ENCODE data around the gene CLEC4G.
"Not testable (repeated sequence)": the region's sequence is repeated elsewhere in the genome, so short reads cannot be mapped to it uniquely, and the experiment has no call there.

The CLEC4G gene, protein sequence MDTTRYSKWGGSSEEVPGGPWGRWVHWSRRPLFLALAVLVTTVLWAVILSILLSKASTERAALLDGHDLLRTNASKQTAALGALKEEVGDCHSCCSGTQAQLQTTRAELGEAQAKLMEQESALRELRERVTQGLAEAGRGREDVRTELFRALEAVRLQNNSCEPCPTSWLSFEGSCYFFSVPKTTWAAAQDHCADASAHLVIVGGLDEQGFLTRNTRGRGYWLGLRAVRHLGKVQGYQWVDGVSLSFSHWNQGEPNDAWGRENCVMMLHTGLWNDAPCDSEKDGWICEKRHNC

DNA sequence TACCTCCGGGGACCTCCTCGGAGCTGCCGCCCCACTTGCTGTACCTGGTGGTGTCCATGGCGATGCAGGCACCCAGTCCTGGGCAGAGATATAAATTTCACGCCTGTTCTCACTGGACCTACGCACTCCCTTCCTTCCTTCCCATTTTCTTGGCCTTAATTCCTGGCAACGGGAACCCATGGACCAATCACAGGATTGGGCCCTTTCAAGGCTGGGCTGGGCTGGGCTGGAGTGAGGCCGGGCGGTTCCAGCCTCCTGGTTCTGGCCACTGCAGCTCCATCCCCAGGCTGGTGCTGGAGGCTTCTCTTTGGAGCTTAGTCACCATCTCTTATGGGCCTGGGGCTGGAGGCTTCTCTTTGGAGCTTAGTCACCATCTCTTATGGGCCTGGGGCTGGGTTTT lies at the start of gene CLEC4G:
Gene CLEC4G (minus strand): TSS at position 66 of the 400 bp plus-strand sequence. CDS start 8 bp downstream, at position 58.
- no peak for DNase-seq

DNA sequence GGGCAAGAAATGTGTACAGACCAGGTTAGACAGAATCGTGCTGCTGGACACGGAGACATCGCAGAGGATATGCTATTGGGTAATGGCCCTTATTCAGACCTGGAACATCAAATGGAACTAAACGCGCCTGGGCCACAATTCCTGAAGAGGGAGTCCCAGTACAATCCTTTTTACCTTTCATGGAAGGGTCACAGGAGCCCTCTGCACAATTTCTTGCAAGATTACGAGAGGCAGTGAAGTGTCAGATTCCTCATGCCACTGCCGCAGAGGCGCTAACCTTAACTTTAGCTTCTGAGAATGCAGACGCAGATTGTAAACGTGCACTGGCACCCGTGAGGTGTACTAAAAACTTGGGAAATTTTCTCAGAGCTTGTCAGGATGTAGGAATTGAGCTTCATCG lies 49.2 kb upstream of the CLEC4G start:
- DNase-seq, result peak in 1 of 2 experiments; percentile 25

DNA sequence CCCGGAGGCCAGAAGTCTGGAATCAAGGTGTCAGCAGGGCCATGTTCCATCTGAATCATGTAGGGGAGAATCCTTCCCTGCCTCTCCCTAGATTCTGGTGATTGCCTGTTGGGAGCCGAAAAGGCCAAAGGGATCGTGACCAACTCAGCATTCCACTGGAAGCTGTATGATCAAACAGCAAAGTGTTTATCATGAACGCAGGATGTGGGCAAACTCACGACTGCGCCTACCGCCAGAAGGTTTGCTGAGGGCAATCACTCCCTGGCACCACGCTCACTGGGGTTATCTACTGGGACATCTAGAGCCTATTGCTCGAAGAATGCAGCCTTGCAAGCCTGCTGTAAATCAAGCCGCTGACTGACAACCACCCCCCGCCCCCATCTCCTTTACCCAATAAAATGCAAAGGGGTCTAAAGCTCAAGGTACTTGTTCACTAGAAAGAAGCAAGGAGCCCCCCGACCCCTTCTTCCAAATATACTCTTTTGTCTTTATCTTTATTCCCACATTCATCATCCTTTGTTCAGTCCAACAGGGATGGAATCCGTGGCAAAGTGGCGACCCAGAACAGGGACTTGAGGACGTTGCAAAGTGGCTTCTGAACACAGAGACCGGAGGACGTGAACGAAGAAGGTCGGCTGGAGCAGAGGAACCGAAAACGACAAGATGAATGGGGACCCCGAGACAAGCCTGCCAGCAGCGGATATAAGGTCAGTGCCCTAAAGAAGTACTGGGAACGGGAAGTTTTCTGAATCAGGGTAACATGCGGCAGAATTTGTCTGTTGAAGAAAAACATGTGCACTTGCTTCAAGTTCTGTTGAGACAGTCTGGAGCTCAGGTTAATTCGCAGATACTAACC lies 47.9 kb upstream of the CLEC4G start:
- no peak for DNase-seq

DNA sequence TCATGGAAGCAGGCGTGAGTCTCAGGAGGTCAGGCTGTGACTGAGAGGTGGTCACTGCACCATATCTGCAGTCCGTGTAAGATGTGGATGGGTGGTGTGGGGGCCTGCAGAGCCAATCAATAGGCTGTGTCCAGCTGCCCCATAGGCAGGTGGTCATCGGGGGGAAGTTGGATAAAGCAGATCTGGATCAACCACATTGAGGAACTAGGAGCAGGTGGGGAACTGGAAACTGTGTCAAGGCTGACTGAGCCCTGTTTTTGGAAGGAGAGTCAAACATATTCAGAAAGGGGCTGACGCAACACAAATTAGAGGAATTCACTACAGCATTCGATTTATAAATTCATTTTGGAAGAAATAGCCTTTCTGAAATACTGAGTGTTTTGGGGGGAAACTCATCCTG lies 46.2 kb upstream of the CLEC4G start:
- DNase-seq, result no peak

DNA sequence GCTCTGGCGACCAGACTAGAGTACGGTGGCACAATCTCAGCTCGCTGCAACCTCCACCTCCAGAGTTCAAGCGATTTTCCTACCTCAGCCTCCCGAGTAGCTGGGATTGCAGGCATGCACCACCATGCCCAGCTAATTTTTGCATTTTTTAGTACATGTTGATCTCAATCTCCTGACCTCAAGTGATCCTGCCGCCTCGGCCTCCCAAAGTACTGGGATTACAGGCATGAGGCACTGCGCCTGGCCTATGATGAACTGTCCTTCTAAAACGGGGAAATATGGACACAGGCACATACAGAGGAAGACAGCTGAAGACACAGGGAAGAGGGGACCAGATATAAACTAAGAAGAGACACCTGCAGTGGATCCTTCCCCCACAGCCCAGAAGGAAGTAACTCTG lies 43.9 kb upstream of the CLEC4G start:
- DNase-seq, result no peak

DNA sequence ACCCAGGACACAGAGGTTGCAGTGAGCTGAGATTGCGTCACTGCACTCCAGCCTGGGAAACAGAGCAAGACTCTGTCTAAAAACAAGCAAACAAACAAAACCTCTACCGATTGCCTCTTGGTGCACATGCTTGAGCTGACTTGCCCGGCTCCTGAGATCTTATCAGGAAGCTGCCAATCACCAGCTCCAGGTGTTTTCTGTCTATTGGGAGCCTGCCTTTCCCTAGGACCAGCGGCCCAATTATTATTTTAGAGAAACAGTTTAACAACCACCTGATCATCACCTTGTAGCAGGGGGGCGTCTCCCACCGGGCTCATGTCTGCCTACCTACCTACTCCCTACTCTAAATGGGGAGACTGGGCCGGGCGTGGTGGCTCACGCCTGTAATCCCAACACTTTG lies 41.9 kb upstream of the CLEC4G start:
- no peak for DNase-seq

DNA sequence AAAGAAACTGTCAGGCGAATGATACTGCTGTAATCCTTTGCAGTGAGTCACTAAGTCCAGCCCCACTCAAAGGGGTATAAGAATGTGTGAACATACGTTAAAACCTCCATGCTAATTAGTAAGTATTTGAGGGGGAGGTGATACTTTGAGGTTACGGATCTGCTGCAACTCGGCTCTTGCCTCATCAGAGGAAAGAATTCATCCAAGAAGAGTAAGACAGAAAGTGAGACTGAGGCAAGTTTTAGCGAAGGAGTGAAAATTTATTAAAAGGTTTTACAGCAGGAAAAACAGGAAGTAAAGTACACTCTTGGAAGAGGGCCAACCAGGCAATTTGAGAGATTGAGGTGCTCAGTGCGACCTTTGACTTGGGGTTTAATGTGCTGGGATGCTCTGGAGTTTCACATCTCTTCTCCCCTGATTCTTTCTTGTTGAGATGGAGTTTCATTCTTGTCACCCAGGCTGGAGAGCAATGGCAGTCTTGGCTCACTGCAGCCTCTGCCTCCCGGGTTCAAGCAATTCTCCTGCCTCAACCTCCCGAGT lies 40.9 kb upstream of the CLEC4G start:
- DNase-seq, result peak; percentile 56 to 86

DNA sequence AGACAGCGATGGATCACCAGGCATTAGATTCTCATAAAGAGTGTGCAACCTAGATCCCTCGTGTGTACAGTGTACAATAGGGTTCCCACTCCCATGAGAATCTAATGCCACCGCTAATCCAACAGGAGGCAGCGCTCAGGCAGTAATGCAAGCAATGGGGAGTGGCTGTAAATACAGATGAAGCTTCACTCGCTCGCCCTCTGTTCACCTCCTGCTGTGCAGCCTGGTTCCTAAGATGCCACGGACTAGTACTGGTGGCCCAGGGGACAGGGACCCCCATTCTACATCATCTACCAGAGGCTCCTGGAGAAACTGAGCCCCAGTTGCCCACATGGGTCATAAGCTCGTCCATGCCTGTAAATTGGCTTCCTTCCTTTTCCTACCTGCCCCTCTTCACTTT lies 39.2 kb upstream of the CLEC4G start:
- DNase-seq, result no peak

DNA sequence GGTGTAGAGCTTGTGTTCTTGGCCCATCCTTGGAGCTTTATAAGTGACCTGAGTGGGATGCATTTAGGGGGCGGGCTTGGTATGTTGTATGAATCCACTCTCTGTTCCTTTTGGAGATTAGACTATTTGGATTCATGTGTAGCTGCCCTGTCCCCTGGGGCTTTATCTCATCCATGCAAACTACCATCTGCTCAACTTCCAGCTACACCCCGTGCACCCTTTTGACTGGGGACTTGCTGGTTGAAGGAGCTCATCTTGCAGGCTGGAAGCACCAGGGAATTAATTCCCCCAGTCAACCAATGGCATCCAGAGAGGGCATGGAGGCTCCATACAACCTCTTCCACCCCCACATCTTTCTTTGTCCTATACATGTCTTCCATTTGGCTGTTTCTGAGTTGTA lies 37.3 kb upstream of the CLEC4G start:
- DNase-seq, result peak; percentile 67 to 89

DNA sequence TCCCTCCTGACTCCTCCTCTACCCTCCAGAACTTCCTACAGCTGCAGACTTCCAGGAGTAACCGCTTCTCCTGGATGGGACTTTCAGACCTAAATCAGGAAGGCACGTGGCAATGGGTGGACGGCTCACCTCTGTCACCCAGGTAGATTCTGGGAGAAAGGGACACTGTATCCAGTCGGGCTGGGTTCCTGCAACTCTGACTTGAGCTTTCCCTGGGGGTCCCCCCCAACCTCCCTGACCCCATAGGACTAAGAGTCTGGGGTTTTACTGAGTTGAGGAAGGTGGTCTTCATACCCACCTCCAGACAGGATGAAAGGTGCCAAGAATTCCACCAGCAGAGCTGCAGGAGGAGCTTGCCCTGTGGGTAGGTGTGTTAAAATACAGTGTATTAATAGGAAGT lies 35.6 kb upstream of the CLEC4G start:
- no peak for DNase-seq

DNA sequence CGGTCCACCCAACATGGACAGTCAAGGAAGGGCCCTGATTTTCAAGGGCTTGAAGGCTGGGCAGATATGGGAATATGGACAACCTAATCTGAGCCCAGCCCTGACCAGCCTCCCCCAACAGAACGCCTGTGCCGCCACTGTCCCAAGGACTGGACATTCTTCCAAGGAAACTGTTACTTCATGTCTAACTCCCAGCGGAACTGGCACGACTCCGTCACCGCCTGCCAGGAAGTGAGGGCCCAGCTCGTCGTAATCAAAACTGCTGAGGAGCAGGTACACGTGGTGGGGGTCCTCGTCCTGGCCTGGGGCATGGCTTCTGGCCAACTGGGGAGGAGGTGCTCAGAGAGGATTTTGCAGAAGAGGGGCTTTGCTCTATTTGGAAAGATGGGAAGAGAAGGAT lies 34.6 kb upstream of the CLEC4G start:
- no peak for DNase-seq

DNA sequence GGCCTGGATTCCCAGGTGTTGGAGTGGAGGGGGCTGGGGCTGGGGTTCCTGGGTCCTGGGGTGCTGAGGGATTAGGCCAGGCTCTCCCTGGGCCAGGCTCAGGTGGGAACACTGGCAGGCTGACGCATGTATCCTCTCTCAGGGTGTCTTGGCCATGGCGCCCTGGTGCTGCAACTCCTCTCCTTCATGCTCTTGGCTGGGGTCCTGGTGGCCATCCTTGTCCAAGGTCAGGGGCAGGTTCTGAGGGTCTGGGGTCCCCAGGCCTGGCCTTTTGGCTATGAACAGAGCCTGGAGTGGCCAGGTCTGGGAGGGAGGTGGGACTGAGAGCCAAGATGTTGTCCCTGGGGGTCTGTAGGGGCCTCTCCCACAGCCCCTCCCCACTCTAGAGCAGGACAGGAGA lies 33.1 kb upstream of the CLEC4G start:
- DNase-seq, result not testable (repeated sequence)

DNA sequence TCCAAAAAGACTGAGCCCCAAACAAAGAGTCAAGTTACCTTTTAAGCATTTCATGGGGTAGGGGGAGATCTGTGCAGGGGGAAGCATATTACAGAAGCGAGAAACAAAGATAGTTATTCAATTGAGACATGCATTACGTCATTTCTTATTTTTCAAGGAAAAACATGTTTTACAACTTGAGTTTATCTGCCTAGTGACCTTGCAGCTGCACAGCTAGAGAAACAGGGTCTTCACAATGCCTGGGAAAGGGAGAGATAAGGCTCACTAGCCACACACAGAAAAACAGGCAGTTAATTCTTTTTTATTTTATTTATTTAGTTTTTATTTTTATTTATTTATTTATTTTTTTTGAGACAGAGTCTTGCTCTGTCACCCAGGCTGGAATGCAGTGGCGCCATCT lies 32.2 kb upstream of the CLEC4G start:
- not testable (repeated sequence) for DNase-seq

DNA sequence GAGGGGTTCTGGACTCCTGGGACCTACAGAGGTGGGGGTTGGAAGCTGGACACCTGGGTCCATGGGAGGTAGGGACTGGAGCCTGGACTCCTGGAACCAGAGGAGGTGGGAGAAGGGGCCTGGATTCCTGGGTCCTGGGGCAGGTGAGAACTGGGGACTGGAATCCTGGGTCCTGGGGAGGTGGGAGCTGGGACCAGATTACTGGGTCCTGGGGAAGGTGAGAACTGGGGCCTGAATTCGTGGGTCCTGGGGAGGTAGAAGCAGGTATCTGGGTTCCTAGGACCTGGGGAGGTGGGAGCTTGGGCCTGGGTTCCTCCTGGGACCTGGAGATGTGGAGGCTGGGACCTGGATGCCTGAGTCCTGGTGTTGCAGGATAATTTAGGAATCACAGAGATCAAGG lies 31.8 kb upstream of the CLEC4G start:
- no peak for DNase-seq

DNA sequence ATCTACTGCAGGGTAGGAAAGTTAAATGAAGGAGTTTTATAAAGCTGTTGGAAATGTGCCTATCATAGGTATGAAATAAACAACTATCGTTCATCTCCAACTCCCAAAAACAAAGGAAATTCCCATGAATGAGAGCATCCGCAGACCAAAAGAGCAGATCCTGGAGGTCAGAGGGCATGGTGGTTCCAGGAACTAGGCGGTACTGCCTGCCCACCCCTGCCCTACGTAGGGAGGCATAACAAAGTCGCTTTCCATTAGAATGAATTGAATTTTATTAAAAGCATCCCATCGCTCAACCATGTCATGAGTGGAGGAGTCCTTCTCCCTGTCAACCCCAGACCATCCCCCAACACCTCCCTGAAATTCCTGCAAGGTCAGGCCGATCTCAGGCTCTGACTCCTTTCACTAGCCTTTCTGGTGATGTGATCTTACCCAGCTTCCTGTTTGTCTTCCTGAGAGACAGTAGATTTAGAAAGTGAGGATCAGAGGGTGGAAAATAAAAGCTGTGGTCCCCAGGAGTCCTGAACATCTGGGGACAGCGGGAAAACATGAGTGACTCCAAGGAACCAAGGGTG lies 30.9 kb upstream of the CLEC4G start, which contains the start of gene CLEC4M:
Gene CLEC4M (plus strand): TSS at position 525 of the 575 bp plus-strand sequence. CDS start 24 bp downstream, at position 549.
- DNase-seq, result no peak

DNA sequence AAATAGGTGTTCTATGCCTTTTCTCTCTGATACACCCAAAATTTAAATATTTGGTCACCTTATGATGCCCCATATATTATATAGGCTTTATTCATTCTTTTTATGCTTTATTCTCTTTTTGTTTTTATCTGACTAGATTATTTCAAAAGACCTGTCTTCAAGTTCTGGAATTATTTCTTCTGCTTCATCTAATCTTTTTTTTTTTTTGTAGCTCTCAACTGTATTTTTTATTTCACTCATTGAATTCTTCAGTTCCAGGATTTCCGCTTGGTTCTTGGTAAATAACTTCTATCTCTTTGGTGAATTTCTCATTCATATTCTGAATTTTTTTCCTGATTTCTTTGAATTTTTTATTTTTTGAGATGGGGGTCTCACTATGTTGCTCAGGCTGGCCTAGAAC lies 27.2 kb upstream of the CLEC4G start:
- no peak for DNase-seq

DNA sequence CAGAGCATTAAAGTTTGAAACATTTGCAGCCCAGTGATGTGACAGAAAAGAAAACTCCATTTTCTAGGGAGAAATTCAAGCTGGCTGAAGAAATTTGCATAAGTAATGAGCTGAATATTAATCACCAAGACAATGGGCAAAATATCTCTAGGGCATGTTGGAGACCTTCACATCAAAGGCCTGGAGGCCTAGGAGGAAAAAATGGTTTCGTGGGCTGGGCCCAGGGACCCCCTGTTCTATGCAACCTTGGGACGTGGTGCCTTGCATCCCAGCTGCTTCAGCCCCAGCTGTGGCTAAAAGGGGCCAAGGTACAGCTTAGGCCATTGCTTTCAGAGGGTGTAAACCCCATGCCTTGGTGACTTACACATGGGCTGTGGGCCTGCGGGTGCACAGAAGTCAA lies 25.4 kb upstream of the CLEC4G start:
- DNase-seq, result no peak

DNA sequence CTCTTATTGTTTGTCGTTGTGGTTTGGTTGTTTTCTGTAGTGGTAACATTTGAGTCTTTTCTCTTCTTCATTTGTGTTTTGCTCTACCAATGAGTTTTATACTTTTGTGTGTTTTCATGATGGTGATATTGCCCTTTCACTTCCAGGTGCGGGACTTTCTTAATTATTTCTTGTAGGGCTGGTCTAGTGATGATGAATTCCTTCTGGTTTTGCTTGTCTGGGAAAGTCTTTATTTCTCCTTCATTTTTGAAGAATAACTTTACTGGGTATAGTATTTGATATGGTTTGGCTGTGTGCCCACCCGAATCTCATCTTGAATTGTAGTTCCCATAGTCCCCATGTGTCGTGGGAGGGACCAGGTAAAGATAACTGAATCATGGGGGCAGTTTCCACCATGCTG lies 24.3 kb upstream of the CLEC4G start:
- DNase-seq, result no peak

DNA sequence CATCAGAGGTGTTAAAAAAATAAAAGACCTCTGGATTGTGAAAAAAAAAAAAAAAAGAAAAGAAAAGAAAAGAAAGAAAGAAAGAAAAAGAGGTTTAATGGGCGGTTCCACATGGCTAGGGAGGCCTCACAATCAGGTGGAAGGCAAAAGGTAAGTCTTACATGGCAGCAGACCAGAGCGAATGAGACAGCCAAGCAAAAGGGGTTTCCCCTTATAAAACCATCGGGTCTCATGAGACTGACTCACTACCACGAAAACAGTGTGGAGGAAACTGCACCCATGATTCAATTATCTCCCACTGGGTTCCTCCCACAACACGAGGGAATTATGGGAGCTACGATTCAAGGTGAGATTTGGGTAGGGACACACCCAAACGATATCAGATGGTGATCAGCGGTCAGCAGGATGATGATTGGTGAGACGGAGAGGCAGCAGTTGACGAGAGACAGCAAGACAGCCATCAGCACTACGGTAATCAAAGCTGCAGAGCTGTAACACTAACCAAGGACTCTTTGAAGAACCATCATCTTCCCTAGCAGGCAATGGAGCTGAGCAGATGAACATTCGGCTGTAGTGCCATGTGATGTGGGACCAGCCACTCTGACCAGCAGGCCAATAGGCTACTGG lies 19.4 kb upstream of the CLEC4G start:
- DNase-seq, result no peak

DNA sequence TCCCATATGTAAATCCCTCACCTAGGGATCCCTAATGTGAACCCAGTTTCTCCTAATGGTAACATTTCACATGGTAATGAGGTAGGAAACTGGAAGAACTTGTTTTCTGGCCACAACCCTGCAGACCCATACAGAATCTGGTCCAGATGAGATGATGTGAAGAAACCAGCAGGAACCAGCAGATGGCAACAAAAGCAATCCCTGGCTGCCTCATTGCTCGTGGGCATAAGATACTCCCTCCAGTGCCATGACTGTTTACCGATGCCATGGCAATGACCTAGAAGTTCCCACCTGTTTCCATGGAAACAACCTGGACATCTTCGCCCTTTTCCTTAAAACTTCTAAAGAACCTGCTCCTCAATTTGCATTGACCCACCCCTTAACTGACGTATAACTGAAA lies 16.8 kb upstream of the CLEC4G start:
- DNase-seq, result peak; percentile 71 to 76

DNA sequence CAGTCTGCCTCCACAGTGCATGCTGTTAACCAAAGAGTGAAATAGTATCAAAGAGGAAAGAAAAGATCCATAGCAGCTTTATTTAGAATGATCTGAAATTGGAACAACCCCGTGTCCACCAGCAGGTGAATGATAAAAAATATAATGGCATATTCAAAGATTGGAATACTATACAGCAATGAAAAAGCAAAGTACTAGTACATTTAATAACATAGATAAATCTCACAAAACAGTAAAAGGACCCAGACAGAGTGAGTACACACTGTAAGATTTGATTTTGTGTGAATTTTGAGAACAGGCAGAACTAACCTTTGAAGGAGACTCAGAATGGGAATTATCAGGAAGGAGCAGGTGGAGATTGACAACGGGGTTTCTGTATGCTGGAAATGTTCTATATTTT lies 16.3 kb upstream of the CLEC4G start:
- no peak for DNase-seq

DNA sequence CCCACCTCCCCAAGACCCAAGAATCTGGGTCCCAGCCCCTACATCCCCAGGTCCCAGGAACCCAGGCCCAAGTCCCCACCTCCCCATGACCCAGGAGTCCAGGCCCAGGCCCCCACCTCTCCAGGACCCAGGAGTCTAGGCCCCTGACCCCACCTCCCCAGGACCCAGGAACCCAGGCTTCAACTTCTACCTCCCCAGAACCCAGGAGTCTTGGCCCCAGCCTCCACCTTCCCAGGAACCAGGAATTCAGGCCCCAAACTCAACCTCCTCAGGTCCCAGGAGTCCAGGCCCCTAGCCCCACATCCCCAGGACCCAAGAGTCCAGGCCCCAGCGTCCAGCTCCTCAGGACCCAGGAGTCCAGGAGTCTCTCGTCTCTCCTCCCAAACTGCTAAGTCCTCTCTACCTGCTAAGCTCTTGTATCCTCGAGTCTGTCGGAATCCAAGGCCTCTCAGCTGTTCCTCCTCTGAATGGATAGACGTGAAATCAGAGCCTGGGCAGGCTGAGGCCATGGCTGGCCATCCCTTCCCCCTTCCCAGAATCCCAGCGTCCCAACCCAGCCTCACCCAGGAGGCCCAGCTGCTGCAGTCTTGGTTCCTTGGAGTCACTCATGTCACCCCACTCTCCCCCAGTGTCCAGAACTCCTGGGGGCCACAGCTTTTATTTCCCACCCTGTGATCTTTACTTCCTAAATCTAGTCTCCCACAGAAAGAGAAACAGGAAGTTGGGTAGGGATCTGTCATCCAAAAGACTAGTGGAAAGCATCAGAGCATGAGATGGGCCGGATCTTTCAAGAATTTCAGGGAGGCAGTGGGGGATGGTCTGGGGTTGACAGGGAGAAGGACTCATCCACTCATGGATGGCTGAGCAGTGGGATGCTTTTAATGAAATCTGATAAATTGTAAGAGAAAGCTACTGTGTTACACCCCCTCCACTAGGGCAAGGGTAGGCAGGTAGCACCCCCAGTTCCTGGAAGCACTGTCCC lies 15.3 kb upstream of the CLEC4G start, which contains the start of gene CD209:
Gene CD209 (minus strand): TSS at position 632 of the 982 bp plus-strand sequence. CDS start 23 bp downstream, at position 609.
- no peak for DNase-seq

Data from NCI-H524 (cell line).